GM19452 (cell line): ENCODE measurements around the gene CEP68.

Experiments used
- ATAC-seq: cut with Tn5 transposase; IDR thresholded peaks from one replicate; pipeline ENCODE4 v1.9.1; 2021; ENCODE audit not compliant: unreplicated experiment

Gene CEP68

DNA sequence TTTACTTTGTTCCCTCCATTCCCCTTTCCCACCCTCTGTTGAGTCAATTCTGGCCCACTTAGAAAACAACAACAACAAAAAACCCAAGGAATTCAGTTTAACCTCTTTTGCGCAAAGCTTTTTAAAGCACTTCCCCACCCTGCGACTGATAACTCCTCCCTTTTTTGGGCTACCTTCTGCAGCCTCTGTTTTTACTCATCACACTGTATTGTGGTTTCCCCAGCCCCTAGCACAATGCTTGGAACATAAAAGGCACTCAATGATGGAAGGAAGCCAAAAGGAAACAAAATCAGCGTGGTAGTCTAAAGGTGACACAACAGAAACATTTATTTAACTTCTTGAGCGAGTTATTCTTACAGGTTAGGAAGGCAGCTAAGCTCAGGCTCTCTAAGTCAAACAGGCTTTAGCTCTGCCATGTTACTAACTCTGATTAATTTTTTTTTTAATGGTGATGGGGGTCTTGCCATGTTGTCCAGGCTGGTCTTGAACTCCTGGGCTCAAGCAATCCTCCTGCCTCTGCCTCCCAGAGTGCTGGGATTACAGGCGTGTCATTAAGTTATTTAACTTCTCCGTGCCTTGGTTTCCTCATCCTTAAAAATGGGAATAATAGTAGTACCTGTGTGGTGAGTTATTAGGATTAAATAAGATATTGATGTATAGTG lies 1.3 kb downstream of the CEP68 start:
- no peak for ATAC-seq

DNA sequence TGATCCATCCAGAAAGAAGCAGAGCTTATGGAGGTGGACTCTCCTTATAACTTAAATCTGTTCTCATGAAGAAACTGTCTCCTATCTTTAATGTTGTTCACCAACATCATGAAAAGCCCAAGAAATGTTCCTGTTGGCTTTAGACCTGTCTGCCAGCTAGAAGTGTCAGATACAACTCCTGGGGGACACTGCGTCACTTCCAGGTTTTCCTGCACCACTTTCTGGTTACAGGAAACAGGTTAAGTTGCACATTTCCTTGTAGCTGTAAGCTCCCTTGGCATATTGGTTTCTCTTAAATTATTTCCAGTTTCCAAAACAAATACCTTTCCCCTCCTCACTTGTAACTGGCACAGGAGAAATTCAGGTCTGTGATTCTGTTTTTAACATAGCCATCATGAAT lies 2.9 kb downstream of the CEP68 start:
- ATAC-seq = no peak

DNA sequence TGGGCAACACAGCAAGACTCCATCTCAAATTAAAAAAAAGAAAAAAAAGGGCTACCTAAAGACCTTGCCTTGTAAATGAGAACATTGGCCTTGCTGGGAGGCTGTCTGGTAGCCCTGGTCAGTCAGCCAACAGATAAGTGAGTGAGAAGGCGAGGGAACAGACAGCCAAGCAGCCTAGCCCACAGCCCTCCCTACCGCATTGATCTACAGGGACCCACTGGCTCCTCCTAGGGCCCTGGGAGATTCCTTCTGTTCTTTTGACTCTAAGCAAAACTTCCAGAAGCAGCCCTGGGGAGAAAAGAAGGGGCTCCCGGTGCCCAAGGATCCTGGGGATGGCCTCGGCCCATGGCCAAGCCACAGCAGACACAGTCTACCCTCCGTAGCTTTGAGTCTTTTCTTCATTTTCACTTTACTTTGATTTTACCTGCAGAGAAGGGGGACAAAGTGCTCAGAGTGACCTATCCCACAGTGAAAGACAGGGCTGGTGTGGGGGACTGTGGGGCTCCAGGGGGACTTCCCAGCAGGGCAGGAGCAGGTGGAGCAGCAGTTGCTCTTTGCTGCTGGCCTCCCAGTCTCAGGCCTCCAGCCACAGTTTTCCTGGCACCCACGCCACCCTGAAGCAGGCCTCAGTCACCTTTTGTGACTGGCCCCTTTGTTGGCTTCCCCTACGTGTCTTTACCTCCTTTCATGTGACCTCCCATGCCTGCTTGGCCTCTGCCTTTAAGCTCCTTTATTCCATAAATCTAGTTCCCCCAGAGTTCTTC lies 5.1 kb downstream of the CEP68 start:
- no peak for ATAC-seq

DNA sequence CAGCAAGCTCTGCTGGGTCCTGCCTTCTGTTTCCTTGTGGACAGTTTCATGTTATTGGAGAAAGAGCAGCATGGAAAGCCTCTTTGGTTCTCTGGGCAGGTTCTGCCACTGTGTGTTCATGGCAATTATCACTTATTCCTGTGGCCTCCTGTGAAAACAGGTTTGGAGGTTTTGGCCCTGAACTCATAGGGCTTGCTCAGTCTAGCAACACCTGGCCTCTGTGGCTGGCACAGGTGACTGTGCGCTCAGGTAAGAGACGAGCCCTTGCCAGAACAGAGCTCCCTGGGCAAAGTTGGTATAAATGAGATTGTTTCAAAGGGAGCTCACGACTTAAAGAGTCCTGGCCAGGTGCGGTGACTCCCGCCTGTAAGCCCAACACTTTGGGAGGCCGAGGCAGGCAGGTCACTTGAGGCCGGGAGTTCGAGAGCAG lies 5.7 kb downstream of the CEP68 start:
- no peak for ATAC-seq

DNA sequence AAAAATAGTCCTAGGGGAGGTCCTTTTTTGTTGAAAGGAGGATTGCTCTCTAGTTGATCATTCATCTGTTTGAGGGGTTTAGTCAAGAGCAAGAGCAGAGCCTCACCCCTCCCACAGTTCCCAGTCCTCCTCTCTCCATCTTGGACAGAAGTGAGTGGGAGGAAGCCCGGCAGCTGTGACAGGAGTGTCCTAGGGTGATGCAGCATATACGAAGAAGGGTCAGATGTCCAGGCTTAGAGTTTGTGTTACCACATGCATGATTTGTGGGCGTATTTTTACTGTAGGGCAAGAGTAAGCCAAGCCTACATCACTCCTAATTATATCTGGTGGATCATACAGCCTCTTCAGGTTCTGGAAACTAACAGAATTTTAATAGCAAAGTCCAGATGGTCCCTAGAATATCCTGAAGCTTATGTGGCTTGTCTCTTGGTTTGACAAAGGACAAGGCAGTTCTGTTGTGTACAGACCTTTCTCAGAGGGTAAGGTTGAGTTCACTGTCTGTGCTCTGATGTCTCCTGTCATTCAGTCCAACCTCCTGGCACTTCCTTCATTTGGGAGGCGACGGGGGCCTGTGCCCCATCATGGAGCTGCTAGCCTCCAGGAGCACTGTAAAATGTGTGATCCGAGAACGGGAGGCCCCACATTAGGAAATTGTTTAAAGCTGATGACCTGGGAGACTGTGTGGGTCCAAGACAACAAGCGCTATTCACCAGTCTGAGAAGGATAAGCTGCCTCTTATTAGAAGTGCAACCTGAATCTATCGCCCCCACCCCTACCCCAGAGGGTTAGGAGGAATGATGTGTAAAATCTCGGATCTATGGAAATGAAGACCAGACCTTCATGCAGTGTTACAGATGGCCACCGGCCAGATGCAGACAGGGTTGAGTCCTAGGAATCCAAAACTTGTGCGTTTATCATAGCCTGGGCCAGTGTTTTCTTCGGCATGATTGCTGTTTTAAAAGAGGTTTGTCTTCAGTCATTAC lies 6.9 kb downstream of the CEP68 start:
- no peak for ATAC-seq

DNA sequence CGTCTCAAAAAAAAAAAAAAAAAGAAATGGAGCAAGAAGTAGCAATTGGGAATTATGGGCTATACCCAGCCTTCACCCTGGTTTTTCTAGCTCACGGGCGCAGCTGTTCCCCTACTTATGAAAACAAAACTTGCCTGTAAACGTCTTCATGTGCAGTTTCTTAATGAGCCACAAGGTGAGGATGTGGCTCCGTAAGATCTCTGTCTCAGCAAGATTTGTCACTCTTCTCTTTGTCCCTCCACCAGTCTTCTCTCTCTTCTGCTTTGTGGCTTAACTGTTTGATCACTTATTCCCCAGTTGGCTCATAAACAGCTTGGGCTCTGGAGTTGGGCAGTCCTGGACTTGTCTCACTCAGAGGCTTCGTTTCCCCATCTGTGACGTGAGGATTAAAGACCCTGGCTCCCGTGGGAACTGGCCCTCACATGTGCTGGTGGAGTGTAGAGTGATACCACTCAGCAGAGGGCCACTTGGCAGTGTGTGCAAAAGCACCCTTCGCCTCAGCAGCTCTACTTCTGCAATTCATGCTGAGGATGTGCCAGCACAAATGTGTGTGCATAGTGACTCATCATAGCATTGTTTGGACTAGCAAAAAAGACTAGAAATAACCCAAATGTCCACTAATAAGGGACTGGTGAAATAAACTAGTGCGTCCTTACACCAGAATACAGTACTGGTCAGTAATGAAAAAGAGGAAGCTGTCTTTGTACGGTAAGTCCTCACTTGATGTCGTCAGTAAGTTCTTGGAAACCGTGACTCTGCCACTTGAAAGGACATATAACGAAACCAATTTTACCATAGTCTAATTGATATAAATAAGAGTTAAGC lies 8.7 kb downstream of the CEP68 start:
- ATAC-seq = peak; percentile 85

DNA sequence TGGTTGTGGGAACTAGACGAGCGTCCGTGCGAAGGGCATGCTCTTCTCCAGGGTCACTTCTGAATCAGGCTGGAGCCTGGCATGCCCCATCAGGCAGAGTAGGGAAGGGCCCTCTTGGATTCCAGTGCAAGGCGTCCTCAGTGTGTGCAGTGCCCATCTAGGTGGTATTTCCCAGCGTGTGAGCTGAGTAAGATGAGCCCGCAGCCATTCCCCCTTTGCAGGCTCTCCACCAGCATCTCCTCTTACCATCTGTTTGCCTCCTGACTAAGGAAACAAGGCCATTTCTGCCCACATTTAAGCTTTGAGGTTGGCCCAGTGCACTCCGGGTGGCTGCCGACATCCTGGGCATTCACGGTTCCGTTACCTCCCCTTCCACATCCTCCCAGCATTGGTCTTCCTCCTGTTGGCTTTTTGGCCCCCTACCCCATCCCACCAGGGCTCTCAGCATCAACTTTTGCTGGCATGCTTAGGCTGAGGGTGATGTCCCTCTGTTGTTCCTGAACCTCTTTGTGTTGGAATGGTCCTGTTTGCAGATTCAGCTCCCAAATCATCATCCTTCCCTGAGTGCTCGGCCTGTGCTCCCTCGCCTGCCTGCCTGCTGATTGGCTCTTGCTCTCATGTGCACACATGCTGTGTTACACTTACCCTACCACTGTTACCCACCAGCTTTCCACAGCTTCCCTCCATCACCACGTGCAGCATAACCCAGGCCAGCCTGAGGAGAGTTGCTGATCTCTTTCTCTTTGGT lies 11.8 kb downstream of the CEP68 start:
- no peak for ATAC-seq

DNA sequence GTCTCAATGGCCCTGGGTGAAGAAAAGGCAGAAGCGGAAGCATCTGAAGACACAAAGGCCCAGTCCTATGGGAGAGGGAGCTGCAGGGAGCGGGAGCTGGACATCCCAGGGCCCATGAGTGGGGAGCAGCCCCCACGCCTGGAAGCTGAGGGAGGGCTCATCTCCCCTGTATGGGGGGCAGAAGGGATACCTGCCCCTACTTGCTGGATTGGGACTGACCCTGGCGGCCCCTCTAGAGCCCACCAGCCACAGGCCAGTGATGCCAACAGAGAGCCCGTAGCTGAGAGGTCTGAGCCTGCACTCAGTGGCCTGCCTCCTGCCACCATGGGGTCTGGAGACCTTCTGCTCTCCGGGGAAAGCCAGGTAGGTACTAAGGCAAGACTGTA lies 13.2 kb downstream of the CEP68 start:
- no peak for ATAC-seq

DNA sequence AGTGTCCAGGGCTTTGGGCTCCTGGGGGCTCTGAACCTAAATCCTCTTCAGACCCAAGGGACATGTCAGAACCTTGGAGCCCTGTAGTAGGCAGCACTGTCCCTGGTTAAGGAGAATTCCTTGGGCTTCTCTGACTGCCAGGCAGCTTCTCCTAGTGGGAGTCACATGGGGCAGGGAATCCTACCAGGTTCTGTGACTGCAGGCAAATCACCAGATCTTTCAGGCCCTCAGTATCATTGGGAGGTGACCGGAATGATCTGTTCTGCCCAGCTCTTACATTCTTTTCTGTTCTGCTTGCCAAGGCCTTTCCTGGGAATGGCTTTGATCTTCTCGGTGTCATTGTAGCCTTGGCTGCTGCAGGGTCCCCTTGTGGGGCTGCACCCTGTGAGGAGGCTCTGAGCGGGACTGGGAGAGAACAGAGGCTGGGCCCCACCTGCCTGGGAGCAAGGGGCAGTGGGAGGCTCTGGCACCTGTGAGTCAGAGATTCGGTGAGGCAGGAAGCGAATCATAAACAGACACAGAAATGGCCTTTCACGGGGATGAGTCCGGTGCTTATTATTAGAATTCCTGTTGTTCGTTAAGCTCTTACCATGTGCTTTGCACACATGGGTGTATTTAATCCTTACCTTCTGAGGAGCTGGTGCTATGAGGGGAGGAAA lies 14.1 kb downstream of the CEP68 start:
- ATAC-seq = no peak

DNA sequence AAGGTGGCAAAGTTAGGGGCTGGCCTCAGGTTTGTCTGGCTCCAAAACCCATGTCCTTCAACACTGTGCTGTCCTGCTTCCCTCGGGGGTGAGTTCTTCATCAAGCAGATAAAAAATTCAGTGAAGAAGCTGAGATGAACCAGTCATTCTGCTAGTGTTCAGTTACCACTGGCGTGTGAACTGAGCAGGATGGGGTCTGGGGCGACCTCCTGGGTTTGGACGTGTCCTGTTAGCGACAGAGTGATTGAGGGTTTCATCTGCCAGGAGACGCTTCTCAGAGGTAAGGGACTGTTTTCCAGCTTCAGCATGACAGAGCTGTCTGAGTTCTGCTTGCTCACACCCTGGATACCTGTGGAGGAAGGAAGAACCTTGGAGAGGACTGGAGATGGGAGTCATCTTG lies 14.6 kb downstream of the CEP68 start:
- ATAC-seq = no peak

DNA sequence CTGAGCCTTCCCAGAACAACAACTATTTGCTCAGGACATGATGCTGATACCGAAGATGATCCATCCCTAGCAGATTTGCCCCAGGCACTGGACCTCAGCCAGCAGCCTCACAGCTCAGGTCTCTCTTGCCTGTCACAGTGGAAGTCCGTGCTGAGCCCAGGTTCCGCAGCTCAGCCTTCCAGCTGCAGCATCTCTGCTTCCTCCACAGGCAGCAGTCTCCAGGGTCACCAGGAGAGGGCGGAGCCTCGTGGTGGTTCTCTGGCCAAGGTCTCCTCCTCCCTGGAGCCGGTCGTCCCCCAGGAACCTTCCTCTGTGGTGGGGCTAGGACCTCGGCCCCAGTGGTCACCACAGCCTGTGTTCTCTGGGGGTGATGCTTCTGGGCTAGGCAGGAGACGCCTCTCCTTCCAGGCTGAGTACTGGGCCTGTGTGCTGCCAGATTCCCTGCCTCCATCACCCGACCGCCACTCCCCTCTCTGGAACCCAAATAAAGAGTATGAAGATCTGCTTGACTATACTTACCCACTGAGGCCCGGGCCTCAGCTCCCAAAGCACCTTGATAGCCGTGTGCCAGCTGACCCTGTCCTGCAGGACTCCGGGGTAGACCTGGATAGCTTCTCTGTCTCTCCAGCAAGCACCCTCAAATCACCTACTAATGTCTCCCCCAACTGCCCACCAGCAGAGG lies 15.4 kb downstream of the CEP68 start:
- ATAC-seq = no peak

DNA sequence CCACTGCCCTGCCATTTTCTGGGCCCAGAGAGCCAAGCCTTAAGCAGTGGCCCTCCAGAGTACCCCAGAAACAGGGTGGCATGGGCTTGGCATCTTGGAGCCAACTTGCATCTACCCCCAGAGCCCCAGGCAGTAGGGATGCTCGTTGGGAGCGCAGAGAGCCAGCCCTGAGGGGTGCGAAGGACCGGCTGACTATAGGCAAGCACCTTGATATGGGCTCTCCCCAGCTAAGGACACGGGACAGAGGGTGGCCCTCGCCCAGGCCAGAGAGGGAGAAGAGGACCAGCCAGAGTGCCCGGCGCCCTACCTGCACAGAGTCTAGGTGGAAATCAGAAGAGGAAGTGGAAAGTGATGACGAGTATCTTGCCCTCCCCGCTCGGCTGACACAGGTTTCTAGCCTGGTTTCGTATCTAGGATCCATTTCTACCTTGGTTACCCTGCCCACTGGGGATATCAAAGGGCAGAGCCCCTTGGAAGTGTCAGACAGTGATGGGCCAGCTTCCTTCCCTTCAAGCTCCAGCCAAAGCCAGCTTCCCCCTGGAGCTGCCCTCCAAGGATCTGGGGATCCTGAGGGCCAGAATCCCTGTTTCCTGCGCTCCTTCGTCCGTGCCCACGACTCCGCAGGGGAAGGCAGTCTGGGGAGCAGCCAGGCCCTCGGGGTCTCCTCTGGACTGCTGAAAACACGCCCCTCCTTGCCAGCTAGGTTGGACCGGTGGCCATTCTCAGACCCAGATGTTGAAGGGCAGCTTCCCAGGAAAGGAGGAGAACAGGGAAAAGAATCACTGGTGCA lies 16.2 kb downstream of the CEP68 start:
- ATAC-seq = no peak

DNA sequence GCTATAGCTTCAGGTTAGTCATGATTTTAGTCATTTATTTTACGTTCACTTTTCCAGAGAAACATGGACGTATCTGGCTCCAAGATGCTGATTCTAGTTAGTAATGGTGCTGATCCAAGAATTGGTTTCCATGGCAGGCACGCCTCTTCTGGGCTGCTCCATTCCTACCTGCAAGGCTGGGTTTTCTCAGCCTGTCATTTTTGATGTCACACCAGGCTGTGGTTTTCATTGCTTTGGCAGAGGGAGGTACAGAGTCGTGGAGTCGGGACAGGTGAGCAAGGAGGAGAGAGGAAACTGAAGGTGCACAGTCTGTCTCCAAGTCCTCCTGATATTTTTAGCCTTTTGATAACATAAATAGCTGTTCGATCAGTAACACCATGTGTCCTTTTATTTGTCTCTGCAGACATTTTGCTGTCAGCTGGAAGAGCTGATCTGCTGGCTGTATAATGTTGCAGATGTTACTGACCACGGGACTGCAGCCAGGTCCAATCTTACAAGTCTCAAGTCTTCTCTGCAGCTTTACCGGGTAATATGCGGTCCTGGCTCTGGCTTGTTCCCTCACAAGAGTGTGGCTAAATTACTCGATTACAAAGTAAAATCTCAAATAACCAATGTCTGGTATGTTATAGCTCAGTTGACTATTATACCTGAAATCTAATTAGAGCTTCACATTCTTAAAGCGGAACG lies 17.8 kb downstream of the CEP68 start:
- ATAC-seq = no peak

DNA sequence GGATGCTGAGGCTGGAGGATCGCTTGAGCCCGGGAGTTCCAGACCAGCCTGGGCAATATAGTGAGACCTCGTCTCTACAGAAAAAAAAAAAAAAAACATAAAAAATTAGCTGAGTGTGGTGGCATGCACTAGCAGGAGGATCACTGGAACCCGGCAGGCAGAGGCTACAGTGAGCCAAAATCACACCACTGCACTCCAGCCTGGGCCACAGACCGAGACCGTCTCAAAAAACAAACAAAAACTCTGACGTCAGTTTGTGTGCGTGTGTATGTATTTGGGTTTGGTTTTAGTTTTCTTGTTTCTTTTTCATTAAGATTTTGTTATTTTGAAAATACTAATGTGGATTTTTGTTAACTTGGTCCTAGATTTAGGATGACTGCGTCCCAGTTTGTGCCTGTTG lies 19.0 kb downstream of the CEP68 start:
- no peak for ATAC-seq

DNA sequence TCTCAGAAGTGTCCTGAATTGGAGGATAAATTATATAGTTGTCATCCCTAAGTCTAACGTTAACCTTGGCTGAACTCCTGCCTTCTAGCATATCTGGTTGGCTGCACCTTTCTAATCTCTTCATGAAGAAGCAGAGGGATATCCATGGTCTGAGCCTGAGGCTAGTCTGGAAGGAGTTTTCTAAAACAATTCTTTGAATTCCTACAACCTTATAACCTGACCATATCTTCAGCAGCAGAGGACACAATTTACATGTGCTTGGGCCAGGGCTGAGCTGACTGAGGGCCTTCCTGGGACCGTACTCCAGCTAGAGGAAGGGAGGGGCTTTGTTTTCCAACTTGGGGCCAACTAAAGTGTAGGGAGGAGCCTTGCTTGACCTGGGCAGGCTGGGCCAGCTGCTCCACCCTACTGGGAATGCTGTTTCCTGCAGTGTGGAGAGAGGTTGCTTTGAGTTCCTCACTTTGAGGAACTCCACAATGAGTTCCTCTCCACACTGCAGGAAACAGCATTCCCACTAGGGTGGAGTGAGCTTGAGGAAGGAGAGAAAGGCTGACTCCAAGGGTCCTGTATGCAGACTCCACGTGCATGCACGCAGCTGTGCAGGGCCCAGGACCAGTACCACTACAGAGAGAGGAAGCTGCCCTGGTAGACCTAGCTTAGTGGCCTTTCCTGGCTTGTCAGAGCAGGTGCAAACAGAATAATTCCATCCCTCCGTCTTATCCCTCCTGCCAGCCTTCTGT lies 19.6 kb downstream of the CEP68 start:
- ATAC-seq = no peak

DNA sequence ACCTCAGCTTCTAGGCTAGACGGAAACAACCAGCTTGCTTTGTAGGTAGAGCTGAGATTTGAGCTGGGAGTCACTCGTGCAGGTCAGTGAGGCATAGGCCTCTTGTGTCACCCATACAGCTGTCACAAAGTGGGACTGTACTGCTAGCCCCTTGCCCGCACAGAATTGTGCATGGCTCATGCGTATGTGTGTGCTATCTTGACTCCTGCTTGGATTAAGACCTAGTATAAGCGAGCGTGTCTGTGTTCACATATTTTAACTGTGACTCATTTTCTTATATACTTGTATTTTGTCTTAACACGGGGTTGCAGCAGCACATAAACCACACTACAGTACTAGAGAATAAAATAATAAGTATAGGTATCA lies 20.1 kb downstream of the CEP68 start:
- ATAC-seq = no peak

DNA sequence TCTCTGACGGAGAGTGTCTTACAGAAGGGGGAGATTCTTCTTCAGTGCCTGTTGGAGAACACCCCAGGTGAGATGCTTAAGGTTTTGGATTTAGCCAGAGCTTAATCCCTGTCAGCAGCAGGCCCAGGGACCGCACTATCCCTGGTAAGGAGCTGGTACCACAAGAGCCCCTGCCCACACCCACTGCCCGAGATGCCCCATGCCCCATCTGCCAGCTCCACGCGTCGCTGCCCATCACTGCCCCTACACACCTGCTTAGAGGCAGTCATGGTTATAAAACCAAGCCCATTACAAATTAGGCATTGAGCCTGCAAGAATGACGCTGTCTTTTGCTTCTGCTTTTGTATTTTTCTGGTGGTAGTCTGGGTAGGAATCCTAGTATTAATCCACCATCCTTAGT lies 21.7 kb downstream of the CEP68 start:
- no peak for ATAC-seq
